Stimulated activated CD4-positive, alpha-beta T cell treated with anti-CD3 and anti-CD28 coated beads, Interleukin-15, amount 100 ng/mL, for 1 hour (primary cell): ENCODE measurements around the gene APLP1.
"Not testable (repeated sequence)": the region's sequence is repeated elsewhere in the genome, so short reads cannot be mapped to it uniquely, and the experiment has no call there.

Experiments used
- DNase-seq, 2 donors: peaks; one replicate each; pipeline ENCODE4 v3.0.0-alpha.2; 2020; ENCODE audit warnings: low read depth in 1 of 2, low spot score in 1 of 2

Gene APLP1

DNA sequence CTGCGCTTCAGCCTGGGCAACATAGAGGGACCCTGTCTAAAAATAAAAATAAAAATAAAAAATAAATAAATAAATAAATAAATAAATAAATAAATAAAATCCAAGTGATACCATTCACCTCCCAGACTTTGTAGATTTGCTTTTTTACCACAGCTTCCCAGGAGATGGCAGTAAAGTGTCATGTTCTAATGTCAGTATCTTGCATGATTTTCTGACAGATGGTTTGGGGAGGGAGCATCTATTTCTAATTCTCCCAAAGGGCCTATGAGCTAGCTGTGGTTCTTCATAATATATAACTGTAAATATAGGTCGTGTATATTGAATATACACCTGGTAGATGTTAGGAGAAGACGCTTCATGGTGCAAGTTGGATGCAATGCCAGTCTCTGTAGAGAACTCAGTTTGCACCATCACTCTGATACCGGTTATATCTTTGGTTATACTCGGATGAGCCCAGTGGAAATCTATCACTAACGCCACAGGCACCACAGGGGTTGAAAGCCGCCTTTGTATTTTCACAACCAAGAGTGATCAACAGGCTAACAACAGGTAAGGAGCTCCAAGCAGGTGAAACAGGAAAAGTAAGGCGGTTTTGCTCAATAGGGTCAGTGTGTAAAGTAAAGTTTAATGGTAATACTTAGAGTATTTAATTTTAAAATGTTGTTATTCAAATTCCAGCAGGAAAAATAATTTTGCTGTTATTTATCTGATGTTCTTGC lies 13.9 kb downstream of the APLP1 start:
- DNase-seq: no peak

DNA sequence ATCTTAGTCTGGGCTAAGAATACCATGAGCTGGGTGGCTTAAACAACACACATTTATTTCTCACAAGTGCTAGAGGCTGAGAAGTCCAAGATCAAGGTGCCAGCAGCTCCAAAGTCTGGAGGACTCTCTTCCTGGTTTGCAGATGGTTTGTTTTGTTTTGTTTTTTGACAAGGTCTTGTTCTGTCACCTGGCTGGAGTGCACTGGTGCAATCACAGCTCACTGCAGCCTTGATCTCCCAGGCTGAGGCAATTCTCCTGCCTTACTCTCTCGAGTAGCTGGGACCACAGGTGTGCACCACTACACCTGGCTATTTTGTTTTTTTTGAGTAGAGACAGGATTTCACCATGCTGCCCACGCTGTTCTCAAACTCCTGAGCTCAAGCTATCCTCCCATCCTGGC lies 15.5 kb downstream of the APLP1 start:
- no peak for DNase-seq

DNA sequence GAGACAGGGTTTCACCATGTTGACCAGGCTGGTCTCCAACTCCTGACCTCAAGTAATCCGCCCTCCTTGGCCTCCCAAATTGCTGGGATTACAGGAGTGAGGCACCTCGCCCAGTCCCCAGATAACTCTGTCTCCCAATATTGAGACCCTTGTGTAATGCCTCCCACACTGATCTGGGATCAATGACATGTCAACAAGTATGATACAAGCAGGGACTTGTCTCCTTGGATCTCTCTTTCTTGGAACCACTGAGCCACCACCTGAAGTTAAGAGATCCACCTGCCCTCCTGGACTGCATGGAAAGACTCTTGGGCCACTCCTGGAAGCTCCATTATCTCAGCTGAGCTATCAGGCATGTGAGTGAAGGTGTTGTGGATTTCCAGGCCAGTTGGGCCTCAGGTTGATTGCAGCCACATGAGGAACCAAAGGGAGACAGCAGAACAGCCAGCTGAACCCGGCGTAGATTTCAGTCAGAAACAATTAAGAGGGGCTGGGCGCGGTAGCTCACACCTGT lies 16.9 kb downstream of the APLP1 start:
- peak in 1 of 2 donors; percentile 15 for DNase-seq

DNA sequence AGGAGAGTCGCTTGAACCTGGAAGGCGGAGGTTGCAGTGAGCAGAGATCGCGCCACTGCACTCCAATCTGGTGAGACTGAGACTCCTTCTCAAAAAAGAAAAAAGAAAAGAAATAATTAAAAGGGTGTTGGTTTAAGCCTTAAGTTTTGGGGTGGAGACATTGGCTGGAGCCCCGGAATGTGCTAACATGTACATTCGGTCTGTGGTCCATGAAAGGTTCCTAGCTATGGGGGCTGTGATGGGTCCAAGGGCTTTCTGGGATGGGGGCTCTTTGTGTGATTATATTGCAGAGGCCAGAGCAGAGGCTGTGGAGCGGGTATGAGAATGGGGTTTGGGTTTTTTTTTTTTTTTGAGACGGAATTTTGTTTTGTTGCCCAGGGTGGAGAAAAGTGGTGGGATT lies 17.5 kb downstream of the APLP1 start:
- no peak for DNase-seq

DNA sequence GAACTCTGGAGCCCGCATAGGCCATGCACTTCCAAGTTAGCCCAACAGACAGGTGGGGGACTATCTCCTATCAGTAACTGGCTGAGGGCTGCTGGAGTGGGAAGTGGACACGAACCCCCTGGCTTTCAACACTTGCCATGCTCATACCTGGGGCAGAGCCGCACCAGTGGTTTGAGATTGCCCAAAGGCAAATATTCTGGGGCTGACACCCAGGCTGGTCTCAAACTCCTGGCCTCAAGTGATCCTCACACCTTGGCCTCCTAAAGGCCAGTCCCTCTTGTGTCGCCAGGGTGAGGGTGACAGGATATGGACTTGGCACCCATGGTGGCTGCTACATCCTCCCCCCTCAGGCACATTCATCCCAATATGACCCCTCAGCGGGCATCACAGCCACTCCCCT lies 18.8 kb downstream of the APLP1 start:
- no peak for DNase-seq

DNA sequence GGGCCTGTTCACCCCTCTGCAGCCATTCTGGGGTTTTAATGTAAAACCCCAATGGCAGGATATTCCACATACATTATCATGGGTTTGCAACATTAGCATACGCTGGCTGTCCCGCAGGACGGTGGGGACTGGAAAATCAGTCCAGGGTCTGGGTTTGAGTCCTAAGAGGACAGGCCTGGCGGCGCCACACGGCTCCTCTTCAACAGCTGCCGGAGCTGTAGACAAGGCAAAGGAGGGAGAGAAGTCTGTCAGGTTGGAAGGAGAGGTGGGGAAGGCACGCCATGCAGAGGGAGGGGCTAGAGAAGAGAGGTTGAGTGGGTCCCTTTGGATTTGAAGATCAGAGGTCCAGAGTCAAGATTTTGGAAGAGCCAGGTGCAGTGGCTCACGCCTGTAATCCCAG lies 20.0 kb downstream of the APLP1 start:
- no peak for DNase-seq

DNA sequence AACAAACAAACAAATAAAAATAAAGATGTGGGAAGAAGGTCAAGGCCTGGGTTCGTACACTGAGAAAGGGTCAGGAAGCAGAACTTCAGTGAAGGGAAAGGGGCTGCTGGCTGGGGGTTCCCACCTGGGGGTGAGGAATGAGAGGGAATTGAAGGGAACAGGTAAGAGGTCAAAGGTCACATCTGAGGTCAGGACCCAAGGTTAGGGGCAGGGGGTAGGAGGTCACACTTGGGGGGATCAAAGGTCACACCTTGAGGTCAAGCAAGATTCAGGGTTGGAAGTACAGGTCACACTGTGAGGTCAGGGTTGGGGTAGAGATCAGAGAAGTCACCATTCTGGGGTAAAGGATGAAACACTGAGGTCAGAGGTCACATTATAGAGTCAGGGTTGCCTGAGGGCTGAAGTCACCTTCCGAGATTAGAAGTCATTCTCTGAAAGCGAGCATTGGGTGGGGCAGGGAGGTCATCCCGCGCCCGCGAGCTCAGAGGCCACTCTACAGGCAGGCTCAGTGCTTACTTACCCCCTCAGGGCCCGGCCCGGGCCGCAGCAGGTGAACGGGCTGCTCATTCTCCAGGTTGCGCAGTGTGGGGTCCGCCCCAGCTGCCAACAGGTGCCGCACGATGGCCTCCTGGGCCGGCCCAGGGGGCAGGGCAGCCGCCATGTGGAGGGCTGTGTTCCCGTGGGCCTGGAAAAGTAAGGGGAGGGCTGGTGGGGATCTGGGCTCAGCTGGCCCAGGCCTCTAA lies 21.2 kb downstream of the APLP1 start:
- DNase-seq: peak in 1 of 2 donors; percentile 15

DNA sequence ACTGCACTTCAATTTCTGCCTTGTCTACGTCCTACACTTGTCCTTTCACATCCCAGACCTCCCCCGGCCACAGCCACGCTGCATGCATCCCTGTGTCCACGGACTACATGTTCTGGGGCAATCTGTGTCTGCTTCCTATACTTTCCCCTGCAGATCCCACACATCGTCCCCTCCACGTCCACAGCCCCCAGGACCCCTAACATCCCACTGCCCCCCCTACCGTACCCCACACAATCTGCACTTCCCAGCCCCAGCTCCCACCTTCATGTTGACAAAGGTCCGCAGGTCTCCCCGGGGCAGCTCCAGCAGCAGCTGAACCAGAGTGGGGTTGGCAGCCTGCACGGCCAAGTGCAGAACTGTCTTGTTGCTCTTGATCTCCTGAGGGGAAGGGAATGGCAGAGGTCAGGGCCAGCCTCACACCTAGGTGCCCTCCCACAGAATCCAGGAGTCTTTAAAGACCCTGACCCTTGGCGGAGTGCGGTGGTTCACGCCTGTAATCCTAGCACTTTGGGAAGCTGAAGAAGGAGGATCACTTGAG lies 21.8 kb downstream of the APLP1 start:
- peak in 1 of 2 donors; percentile 21 for DNase-seq

DNA sequence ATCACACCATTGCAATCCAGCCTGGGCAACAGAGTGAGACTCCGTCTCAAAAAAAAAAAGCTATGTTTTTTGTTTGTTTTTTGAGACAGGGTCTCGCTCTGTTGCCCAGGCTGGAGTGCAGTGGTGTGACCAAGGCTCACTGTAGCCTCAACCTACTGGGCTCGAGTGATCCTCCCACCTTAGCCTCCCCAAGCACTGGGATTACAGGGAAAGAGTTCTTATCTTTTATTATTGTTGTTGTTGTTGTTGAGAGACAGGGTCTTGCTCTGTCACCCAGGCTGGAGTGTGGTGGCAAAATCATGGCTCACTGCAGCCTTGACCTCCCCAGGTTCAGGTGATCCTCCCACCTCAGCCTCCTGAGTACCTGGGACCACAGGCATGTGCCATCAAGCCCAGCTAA lies 23.4 kb downstream of the APLP1 start:
- DNase-seq: not testable (repeated sequence)

DNA sequence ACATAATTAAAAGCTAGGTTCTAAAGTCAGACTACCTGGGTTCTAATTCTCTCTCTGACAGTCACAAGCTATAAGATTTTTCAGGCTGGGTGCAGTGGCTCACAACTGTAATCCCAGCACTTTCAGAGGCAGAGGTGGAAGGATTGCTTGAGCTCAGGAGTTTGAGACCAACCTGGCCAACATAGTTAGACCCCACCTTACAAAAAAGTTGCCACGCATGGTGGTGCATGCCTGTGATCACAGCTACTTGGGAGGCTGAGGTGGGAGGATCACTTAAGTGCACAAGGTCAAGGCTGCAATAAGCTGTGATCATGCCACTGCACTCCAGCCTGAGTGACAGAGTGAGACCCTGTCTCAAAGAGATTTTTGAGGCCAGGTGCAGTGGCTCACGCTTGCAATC lies 26.0 kb downstream of the APLP1 start:
- no peak for DNase-seq

DNA sequence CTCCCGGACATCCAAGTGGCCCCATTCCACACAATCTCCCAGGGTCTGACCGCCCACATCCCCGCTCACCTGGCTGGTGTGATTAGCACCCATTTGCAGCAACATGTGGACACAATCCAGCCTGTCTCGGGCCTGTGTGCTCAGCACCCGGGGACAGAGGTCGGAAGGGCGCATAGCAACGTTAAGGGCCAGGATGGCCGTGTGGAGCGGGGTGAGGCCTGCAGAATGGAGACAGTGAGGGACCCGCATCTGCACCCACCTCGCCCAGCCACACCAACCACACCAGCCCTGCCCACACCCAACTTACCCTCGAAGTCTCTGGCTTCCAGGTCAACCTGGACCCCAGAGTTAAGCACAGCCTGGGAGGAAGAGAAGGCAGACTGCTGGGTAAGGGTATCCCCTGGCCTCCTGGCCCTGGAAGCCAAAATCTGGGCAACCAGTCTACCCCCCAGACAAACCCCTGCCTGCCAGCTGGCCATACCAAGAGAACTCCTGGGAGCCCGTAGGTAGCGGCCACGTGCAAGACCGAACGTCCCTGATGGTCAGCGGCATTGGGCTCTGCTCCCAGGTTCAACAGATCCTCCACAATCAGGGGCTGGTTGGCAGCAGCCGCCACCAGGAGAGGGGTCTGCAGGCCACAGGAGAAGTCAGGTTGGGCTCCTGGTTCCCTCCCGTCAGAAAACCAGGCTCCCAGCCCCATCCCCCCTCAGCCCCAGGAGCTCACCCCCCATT lies 27.7 kb downstream of the APLP1 start:
- DNase-seq: no peak

DNA sequence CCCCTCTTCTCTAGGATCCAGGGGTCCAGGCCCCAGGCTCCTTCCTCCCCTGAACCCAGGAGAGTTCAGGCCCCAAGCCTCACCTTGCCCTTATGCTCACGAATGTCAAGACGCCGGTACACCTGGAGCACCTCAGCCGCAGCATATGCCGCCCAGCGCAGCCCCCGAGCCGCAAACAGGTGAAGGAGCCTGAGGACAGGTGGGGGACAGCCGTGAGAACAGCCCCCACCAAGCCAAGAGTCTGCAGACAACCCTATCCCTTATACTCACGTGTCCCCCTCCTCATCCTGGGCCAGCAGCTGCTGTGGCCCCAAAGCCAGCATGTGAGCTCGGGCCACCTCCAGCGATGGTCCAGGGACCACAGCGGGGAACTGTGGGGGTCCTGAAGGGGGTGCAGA lies 28.3 kb downstream of the APLP1 start:
- DNase-seq: no peak

DNA sequence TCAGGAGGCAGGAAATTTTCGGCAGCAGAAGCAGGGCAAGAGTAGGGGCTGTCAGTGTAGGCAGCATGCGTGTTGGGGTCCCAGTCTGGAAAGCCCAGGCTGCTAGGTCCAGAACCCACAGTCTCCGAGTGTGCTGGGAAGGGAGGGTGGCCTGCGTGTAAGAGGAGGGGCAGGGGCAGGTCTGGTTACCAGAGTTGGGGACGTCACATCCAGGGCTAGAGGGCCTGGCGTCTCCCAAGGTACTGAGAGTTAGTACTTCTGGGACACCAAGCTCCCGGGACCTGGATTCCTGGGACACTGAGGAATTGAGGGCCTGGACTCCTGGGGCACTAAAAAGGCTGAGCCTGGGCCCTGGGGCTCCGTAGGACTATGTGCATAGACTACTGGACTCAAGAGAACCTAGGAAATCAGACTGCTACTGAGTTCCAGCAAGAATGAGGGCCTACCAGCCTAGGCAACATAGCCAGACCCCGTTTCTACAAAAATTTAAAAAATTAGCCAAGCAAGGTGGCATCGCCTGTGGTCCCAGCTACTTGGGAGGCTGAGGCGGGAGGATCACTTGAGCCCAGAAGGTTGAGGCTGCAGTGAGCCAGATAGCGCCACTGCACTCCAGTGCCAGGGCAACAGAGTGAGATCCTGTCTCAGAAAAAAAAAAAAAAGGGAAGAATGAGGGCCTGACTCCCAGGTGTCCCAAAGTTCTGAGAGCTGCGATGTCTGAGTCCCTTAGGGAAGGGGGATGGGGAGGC lies 29.5 kb downstream of the APLP1 start:
- no peak for DNase-seq

DNA sequence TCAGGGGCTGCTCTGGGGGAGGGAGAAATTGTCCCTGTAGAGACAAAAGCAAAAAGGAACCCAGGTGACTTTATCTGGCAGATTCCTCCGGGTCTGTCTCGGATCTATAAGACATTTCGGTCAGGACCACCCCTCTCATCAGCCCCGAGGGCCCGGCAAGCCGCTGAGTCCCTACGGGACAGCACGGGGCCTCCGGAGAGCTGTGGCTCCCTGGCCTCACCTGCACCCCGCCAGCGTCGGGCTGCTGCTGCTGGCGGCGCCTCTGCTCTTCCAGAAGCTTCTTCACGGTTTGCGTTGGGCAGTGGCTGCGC lies 30.1 kb downstream of the APLP1 start:
- DNase-seq: no peak

DNA sequence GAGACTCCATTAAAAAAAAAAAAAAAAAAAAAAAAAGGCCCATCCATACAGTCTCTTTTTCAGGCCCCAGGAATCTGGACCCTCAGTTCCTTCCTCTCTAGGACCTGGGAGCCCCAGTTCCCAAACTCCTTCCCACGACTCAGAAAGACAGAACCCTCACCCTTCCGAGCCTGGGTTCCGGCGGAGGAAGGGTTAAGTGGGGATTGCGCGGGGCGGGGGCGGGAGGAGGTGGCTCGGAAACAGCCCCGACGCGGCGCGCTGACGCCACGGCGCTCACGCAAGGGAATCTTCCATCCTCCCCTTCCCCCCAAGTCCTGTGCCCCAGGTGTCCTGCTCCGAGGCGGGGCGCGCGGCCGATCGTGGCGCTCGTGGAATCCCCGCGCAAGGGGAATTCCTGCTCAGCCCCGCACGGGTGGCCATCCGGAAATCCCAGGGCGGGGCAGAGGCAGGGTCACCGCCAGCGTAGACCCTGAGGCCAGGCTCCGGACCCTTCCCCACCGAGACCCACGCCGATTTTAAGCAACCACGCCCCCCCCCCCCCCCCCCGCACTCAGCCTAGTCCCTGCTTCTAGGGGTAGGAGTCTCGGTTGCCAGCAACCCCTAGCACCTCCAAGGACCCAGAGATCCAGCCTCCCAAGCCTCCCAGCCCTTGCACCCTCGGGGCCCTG lies 31.3 kb downstream of the APLP1 start:
- DNase-seq: peak; percentile 75 to 78

DNA sequence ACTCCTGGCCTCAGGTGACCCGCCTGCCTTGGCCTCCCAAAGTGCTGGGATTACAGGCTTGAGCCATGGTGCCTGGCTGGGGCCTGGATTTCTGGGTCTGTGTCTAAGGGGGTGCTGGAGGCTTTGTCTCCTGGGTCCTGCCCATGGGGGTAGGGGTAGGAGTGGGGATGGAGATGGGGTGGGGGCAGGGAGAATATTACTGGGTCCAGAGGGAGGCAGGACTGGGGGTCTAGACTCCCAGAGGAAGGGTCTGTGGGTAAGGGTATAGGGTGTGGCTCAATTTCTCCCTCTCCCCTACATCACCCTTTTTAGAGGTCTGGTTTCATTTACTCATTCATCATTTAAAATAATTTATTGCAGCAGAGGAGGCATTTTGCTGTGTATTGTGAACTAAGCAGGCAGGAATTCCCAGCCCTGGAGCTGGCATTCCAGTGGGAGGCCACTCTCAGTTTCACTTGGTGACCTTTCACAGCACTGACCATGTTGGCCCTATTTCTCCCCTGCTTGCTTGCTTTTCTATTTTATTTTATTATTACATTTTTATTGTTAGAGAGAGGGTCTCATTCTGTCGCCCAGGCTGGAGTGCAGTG lies 32.8 kb downstream of the APLP1 start:
- no peak for DNase-seq

DNA sequence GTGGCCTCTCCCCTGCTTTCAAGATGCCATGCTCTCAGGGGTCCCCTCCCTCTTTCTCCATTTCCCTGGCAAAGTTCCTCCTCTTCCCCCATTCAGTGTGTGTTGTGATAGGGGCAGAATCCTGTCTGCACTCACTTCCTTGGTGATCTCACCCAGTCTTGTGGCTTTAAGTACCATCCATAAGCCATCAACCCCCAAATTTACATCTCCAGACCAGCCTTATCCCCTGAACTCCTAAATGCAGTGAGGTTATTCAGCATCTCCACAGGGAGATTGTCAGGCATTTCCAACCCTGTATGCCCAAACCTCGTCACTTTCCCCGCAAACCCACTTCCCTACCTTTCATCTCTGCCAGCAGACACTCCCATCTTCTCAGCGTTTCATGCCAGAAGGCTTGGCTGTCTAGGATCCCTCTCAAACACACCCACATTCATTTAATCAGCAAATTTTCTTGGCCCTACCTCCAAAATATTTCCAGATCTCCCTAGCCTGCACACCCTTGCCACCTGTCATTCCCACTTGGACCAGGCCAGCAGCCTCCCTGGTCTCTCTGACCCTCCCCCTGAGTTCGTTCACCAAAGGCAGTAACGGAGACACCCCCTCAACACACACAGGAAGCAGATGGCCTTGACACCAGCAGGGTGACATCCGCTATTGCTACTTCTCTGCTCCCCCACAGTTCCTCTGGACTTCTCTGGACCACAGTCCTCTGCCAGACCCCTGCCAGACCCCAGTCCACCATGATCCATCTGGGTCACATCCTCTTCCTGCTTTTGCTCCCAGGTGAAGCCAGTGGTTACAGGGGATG lies 33.7 kb downstream of the APLP1 start, which contains the start of gene HCST:
TSS of gene HCST (plus strand) at position 676 of the 808 bp plus-strand sequence. CDS start at position 741, 65 bp downstream.
- peak in 1 of 2 donors; percentile 26 for DNase-seq

DNA sequence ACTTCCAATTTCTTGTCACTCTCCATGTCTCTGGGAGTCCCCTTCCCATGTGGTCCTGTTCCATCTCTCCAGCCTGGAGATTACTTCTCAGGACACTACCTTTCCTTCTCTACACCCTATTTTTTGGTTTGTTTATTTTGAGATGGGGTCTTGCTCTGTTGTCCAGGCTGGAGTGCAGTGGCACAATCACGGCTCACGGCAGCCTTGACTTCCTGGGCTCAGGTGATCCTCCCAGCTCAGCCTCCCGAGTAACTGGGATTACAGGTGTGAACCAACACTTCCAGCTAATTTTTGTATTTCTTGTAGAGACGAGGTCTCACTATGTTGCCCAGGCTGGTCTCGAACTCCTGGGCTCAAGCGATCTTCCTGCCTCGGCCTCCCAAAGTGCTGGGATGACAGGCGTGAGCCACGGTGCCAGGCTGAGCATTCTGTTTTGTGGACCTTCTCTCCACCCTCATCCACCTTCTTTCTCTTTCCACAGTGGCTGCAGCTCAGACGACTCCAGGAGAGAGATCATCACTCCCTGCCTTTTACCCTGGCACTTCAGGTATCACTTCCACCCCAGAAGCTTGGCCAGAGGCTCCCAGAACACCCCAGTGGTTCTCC lies 34.6 kb downstream of the APLP1 start:
- DNase-seq: no peak
